Inferior parietal cortex (tissue), 1 donor: ENCODE results near the gene RD3L.
A peak's percentile ranks its signal among the peaks of the same experiment; 100 is the strongest.
"Not testable (repeated sequence)": the region's sequence is repeated elsewhere in the genome, so short reads cannot be mapped to it uniquely, and the experiment has no call there.

Experiments used
- DNase-seq: peaks from one replicate; pipeline ENCODE4 v3.0.0-alpha.2; 2016; ENCODE audit errors: extremely low spot score

Gene RD3L

GRCh38 chr14:103941973-103942736 lies at the start of gene RD3L:
Gene RD3L (minus strand): TSS chr14:103942529. CDS start chr14:103941695, 834 bp downstream.
- DNase-seq: no peak

- no peak for DNase-seq
These were observed 47.6 kb upstream of the RD3L start for GRCh38 chr14:103989964-103990363.

DNA sequence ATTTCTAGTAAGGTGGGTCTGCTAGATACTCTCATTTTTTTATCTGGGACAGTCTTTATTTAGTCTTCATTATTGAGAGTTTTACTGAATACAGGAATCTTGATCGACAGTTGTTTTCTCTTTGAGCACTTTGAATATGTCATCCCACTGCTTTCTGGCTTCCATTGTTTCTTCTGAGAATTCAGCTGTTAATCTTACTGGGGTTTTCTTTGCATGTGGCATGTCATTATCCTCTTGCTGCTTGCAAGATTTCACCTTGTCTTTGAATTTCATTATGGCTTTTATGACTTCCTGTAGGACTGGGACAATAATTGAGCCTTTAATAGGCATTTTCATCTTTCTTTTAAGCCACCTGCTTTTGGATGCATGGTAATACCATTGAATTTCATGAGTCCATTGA lies 46.7 kb upstream of the RD3L start:
- no peak for DNase-seq

DNA sequence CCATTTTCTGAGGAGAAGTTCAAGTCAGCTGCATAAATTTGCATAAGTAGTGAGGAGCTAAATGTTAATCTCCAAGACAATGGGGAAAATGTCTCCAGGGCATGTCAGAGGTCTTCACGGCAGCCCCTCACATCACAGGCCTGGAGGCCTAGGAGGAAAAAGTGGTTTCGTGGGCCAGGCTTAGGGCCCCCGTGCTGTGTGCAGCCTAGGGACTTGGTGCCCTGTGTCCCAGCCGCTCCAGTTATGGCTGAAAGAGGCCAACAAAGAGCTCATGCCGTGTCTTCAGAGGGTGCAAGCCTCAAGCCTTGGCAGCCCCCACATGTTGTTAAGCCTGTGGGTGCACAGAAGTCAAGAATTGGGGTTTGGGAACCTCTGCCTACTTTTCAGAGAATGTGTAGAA lies 41.9 kb upstream of the RD3L start:
- no peak for DNase-seq

- DNase-seq: not testable (repeated sequence)
These were observed 38.4 kb upstream of the RD3L start for GRCh38 chr14:103980623-103981238.

DNA sequence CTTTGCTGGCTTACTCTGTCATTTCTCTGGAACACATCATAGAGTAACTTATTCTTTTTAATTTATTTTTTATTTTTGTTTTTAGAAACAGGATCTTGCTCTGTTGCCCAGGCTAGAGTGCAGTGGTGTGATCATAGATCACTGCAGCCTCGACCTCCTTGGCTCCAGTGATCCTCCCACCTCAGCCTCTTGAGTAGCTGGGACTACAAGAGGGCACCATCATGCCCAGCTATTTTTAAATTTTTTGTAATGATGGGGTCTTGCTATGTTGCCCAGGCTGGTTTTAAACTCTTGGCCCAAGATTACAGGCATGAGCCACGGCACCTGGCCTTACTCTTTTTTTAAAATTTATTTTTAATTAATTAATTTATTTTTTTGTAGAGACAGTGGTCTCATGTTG lies 32.2 kb upstream of the RD3L start:
- DNase-seq: no peak

DNA sequence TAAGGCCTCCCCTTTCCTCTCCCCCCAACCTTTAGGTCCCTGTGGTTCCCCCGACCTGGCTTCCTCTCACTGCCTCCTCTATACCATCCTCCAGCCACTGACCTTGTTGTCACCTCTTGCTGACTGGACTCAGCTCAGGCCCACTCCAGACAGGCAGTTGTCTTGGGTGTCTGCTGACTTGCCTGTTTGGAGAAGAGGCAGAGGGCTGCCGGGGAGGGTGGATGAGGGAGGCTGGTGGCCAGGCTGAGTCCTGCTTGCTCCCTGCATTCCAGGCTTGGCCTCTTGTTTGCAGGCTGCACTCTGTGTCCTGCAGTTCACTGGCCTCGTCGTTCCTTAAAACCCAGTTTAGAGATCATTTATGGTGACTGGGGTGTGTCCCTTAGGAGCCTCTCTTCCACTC lies 31.0 kb upstream of the RD3L start:
- DNase-seq: no peak

DNA sequence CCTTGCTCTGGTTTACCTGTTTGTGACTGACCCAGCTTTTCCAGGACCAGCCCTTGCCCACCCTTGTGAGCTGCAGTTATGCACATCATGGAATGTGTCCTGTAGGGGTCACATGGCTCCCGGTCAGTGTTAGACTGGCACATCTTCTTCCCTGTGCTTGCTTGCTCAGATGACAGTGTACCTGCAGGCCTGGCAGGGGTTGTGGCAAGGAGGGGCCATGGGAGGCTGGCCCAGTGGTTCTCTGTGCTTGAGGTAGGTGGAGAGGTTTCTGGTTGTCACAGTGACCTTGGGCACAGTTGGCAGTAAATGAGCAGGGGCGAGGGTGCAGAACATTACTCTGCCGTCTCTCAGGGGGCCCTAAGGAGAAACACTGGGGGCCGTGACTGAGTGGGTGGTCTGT lies 27.6 kb upstream of the RD3L start:
- no peak for DNase-seq

- no peak for DNase-seq
These were observed 24.3 kb upstream of the RD3L start for GRCh38 chr14:103966631-103967030.

GRCh38 chr14:103961928-103962578 lies 19.7 kb upstream of the RD3L start:
- no peak for DNase-seq

- DNase-seq: no peak
These were observed 18.2 kb upstream of the RD3L start for GRCh38 chr14:103960457-103961055.

GRCh38 chr14:103949131-103949790 lies 6.9 kb upstream of the RD3L start:
- no peak for DNase-seq

GRCh38 chr14:103948442-103948841 lies 6.1 kb upstream of the RD3L start:
- no peak for DNase-seq

DNA sequence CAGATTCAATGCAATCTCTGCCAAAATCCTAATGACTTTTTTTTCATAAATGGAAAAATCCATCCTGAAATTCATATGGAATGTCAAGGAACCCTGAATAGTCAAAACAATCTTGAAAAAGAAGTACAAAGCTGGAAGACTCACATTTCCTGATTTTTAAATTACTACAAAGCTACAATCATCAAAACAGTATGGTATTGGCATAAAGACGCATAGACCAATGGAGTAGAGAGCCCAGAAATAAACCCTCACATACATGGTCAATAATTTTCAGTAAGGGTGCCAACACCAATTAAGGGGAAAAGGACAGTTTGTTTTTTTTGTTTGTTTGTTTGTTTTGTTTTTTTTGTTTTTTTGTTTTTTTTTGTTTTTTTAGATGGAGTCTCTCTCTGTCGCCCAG lies 4.6 kb upstream of the RD3L start:
- DNase-seq: no peak

GRCh38 chr14:103943673-103944072 lies 1.3 kb upstream of the RD3L start:
- peak; percentile 4 for DNase-seq

- DNase-seq: no peak
These were observed 867 bp downstream of the RD3L start for GRCh38 chr14:103941462-103941861.

GRCh38 chr14:103935102-103935501 lies 7.2 kb downstream of the RD3L start:
- no peak for DNase-seq

DNA sequence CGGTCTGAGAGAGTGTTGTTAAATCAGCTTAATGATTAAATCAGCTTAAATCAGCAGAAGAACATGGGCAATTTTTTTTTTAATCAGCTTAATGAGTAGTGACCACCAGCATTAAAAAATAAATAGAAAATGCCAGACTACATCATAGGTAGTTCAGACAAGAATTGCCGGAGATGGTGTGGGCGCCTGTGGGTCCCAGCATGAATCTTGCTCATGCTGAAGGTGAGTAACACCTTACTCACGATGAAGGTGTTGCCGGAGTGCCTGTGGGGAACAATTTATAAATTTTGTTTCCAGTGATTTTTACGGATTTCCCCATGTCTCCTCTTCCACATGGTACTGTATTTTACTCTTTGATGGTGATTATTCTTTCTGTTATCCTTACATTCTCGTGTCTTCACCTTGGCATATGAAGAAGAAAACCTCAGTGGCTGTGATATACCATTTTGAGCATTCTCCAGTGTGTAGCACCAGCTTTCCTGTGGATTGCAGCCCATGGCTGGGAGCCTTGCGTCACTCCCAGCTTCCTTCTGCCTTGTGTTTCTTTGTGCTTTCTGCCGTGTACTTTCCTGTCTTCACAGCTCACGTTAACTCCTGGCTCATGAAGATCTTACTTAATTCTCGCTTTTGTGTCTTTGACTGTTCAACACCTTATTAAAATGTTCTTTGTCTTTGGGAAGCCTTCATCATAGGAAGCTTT lies 9.4 kb downstream of the RD3L start:
- no peak for DNase-seq

- DNase-seq: no peak
These were observed 10.9 kb downstream of the RD3L start for GRCh38 chr14:103931422-103931821.

- no peak for DNase-seq
These were observed 12.2 kb downstream of the RD3L start for GRCh38 chr14:103930051-103930604.
